GM23338 (cell line): Measurements from ENCODE around the gene NFE2L3.

Experiments
- CREB1 ChIP-seq: fragments of 250-450 bp; sonication (Bioruptor Pico); IDR thresholded peaks from 2 replicates; pipeline ENCODE4 v1.5.0; 2020; ENCODE audit warnings: low read depth, mild to moderate bottlenecking, moderate library complexity
- EZH2 ChIP-seq: fragments of 200-600 bp; sonication (generic); IDR thresholded peaks from one replicate; pipeline ENCODE4 v1.8.0; 2017; ENCODE audit warnings: antibody characterized with exemption, mild to moderate bottlenecking, low read depth; ENCODE audit not compliant: unreplicated experiment
- EZH2phosphoT487 ChIP-seq: fragments of 200-600 bp; sonication (generic); IDR thresholded peaks from one replicate; pipeline ENCODE4 v1.8.1; 2018; ENCODE audit warnings: antibody characterized with exemption; ENCODE audit not compliant: unreplicated experiment
- JUNB ChIP-seq: IDR thresholded peaks from one replicate; pipeline ENCODE4 v1.6.1; 2016; ENCODE audit warnings: antibody characterized with exemption; ENCODE audit not compliant: unreplicated experiment
- NANOG ChIP-seq: IDR thresholded peaks from 2 replicates; pipeline ENCODE4 v1.6.1; 2016; ENCODE audit warnings: antibody characterized with exemption, borderline replicate concordance
- POLR2AphosphoS5 ChIP-seq: IDR thresholded peaks from 2 replicates; pipeline ENCODE4 v1.6.1; 2016; ENCODE audit warnings: antibody characterized with exemption, low read depth
- STAT1 ChIP-seq: IDR thresholded peaks from one replicate; pipeline ENCODE4 v1.6.1; 2016; ENCODE audit warnings: antibody characterized with exemption; ENCODE audit not compliant: unreplicated experiment
- ZNF331 ChIP-seq: fragments of 250-450 bp; sonication (Bioruptor Pico); IDR thresholded peaks from 2 replicates; pipeline ENCODE4 v1.5.0; 2020; ENCODE audit warnings: low read depth, mild to moderate bottlenecking, moderate library complexity
- TF ChIP-seq, protein P1 (sequence below), 2 experiments: fragments of 200-600 bp in 1 of 2; sonication (generic) in 1 of 2; conservative IDR thresholded peaks; 2 replicates each; pipeline versions ENCODE4 v1.5.1 to v1.6.1; 2016 to 2017; ENCODE audit warnings: antibody characterized with exemption in 2 of 2, low read depth in 2 of 2, mild to moderate bottlenecking in 2 of 2, moderate library complexity in 1 of 2
- TF ChIP-seq, protein P2 (sequence below): IDR thresholded peaks from one replicate; pipeline ENCODE4 v1.6.1; 2018; ENCODE audit warnings: antibody characterized with exemption; ENCODE audit not compliant: unreplicated experiment
- TF ChIP-seq, protein P3 (sequence below): IDR thresholded peaks from 2 replicates; pipeline ENCODE4 v1.6.1; 2016; ENCODE audit warnings: antibody characterized with exemption

DNA sequence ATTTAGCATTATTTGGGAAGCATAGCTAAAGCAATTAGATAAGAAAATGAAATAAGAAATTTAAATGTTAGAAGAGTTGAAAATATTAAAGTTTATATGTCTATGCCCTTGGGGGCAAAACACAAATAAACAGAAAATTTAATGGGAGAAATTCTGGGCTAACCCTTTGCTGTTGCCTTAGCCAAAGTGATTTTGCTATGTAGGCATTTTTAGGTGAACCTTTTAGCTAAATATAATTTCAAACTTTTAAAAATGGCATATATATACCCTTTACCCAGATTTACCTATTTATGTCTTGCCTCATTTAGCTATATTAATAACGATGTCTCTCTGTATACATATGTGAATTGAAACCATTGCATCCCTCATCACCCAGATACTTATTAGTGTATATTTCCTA, 20.1 kb downstream of the NFE2L3 start:
- no peak for TF ChIP-seq CREB1 (CRISPR knock-in tag)
- TF ChIP-seq, protein P1, sequence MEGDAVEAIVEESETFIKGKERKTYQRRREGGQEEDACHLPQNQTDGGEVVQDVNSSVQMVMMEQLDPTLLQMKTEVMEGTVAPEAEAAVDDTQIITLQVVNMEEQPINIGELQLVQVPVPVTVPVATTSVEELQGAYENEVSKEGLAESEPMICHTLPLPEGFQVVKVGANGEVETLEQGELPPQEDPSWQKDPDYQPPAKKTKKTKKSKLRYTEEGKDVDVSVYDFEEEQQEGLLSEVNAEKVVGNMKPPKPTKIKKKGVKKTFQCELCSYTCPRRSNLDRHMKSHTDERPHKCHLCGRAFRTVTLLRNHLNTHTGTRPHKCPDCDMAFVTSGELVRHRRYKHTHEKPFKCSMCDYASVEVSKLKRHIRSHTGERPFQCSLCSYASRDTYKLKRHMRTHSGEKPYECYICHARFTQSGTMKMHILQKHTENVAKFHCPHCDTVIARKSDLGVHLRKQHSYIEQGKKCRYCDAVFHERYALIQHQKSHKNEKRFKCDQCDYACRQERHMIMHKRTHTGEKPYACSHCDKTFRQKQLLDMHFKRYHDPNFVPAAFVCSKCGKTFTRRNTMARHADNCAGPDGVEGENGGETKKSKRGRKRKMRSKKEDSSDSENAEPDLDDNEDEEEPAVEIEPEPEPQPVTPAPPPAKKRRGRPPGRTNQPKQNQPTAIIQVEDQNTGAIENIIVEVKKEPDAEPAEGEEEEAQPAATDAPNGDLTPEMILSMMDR (conservative IDR thresholded peaks at IDR 0.05; ENCODE audit: low read depth in 2 of 2): no peak
- no peak for TF ChIP-seq EZH2
- TF ChIP-seq EZH2phosphoT487: no peak
- no peak for TF ChIP-seq JUNB
- TF ChIP-seq, protein P2, sequence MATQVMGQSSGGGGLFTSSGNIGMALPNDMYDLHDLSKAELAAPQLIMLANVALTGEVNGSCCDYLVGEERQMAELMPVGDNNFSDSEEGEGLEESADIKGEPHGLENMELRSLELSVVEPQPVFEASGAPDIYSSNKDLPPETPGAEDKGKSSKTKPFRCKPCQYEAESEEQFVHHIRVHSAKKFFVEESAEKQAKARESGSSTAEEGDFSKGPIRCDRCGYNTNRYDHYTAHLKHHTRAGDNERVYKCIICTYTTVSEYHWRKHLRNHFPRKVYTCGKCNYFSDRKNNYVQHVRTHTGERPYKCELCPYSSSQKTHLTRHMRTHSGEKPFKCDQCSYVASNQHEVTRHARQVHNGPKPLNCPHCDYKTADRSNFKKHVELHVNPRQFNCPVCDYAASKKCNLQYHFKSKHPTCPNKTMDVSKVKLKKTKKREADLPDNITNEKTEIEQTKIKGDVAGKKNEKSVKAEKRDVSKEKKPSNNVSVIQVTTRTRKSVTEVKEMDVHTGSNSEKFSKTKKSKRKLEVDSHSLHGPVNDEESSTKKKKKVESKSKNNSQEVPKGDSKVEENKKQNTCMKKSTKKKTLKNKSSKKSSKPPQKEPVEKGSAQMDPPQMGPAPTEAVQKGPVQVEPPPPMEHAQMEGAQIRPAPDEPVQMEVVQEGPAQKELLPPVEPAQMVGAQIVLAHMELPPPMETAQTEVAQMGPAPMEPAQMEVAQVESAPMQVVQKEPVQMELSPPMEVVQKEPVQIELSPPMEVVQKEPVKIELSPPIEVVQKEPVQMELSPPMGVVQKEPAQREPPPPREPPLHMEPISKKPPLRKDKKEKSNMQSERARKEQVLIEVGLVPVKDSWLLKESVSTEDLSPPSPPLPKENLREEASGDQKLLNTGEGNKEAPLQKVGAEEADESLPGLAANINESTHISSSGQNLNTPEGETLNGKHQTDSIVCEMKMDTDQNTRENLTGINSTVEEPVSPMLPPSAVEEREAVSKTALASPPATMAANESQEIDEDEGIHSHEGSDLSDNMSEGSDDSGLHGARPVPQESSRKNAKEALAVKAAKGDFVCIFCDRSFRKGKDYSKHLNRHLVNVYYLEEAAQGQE: no peak
- TF ChIP-seq POLR2AphosphoS5: no peak
- no peak for TF ChIP-seq STAT1
- no peak for TF ChIP-seq ZNF331
- TF ChIP-seq, protein P3, sequence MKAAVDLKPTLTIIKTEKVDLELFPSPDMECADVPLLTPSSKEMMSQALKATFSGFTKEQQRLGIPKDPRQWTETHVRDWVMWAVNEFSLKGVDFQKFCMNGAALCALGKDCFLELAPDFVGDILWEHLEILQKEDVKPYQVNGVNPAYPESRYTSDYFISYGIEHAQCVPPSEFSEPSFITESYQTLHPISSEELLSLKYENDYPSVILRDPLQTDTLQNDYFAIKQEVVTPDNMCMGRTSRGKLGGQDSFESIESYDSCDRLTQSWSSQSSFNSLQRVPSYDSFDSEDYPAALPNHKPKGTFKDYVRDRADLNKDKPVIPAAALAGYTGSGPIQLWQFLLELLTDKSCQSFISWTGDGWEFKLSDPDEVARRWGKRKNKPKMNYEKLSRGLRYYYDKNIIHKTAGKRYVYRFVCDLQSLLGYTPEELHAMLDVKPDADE: no peak
- no peak for TF ChIP-seq NANOG
